ENCODE results near the gene COG2. TPM values are rescaled to one million over a fixed set of nuclear protein-coding genes. Genes with fewer than 3 reads are reported as not detected.

Gene COG2
- total and polyA plus RNA-seq, 2 of the 13 experiments (the other 11 are each of a cell fraction or from before 2014, with no cell fraction given), result 16.8 to 36.3 TPM

DNA sequence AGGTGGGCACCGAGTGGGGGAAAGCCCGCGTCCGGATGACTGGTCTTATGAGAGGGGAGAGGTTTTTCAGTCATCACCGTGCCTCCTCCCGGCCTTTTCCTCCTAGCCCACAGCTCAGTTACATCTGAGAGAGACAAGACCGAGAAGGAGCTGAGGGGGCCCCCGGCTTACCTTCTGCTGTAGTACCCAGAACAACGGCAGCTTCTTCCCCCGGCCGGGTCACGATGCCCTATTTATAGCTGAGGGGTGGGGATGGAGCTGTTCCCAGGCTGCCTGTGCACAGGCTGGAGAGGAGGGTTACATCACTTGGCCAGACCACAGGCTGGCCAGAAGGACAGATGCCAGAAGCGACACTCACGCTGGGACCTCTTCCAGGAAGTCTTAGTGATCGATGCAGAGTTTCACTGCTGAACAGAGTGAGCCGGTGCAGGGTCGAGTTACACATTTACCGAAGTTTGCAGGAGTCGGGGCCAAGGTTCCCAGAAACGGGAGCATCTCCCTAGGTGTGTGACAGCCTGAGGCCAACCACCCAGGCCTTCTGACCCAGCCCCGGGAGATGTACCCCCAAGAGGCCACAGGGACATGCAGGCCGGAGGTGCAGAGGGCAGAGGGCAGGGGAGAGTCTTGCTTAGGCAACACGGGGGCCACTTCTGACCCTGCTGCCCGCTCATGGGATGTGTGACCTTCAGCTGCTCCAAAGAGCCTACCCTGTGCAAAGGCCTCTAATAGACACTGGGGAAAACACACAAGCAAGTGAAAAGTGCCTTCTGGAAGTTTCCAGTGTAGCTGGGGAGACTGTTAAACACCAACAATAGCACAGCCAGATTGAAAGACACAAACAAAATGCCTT lies 71.9 kb downstream of the COG2 start, which contains the start of gene AGT (continued):
- TF ChIP-seq HOMEZ (CRISPR knock-in tag; IDR thresholded peaks at IDR 0.05; ENCODE audit: low read depth) (peak; percentile 68), TFE3 (CRISPR knock-in tag; IDR thresholded peaks at IDR 0.05) (peak; percentile 90), FOXK1 (CRISPR knock-in tag; IDR thresholded peaks at IDR 0.05; ENCODE audit: borderline replicate concordance, low read depth) (peak; percentile 88), ZNF503 (CRISPR knock-in tag; IDR thresholded peaks at IDR 0.05) (peak; percentile 81), RXRB (CRISPR knock-in tag; IDR thresholded peaks at IDR 0.05; ENCODE audit: borderline replicate concordance) (peak; percentile 98), ZNF772 (CRISPR knock-in tag; IDR thresholded peaks at IDR 0.05) (peak; percentile 96), DRAP1 (CRISPR knock-in tag; IDR thresholded peaks at IDR 0.05) (peak; percentile 96), FOXO1 (CRISPR knock-in tag; IDR thresholded peaks at IDR 0.05) (peak; percentile 95), HOXD1 (CRISPR knock-in tag; IDR thresholded peaks at IDR 0.05) (peak; percentile 91), TERF1 (CRISPR knock-in tag; IDR thresholded peaks at IDR 0.05) (0 out of 2 replicates have a peak, but pooled peaks have one; percentile 58), ETV6 (CRISPR knock-in tag; conservative IDR thresholded peaks at IDR 0.05) (peak; percentile 80; the same call in 1 of the 2 replicates), MIXL1 (CRISPR knock-in tag; IDR thresholded peaks at IDR 0.05) (peak; percentile 71), KLF16 (CRISPR knock-in tag; IDR thresholded peaks at IDR 0.05) (peak in 1 of 2 experiments; percentile 93; a peak in 2 of 4 replicates), SP5 (CRISPR knock-in tag; IDR thresholded peaks at IDR 0.05; ENCODE audit: borderline replicate concordance, low read depth) (peak; percentile 69), MAFG (CRISPR knock-in tag; IDR thresholded peaks at IDR 0.05) (no peak), HNRNPK (IDR thresholded peaks at IDR 0.05; ENCODE audit: low read depth, low read length, poor library complexity, severe bottlenecking) (no peak)
- TF ChIP-seq, protein P1, sequence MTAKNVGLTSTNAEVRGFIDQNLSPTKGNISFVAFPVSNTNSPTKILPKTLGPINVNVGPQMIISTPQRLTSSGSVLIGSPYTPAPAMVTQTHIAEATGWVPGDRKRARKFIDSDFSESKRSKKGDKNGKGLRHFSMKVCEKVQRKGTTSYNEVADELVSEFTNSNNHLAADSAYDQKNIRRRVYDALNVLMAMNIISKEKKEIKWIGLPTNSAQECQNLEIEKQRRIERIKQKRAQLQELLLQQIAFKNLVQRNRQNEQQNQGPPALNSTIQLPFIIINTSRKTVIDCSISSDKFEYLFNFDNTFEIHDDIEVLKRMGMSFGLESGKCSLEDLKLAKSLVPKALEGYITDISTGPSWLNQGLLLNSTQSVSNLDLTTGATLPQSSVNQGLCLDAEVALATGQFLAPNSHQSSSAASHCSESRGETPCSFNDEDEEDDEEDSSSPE (CRISPR knock-in tag; IDR thresholded peaks at IDR 0.05), result peak; percentile 64; the same call in 1 of the 2 replicates
- TF ChIP-seq, protein P2, sequence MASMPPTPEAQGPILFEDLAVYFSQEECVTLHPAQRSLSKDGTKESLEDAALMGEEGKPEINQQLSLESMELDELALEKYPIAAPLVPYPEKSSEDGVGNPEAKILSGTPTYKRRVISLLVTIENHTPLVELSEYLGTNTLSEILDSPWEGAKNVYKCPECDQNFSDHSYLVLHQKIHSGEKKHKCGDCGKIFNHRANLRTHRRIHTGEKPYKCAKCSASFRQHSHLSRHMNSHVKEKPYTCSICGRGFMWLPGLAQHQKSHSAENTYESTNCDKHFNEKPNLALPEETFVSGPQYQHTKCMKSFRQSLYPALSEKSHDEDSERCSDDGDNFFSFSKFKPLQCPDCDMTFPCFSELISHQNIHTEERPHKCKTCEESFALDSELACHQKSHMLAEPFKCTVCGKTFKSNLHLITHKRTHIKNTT (CRISPR knock-in tag; IDR thresholded peaks at IDR 0.05), result no peak
- TF ChIP-seq, protein P3, sequence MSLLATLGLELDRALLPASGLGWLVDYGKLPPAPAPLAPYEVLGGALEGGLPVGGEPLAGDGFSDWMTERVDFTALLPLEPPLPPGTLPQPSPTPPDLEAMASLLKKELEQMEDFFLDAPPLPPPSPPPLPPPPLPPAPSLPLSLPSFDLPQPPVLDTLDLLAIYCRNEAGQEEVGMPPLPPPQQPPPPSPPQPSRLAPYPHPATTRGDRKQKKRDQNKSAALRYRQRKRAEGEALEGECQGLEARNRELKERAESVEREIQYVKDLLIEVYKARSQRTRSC (CRISPR knock-in tag; IDR thresholded peaks at IDR 0.05; ENCODE audit: low read depth), result peak; percentile 94
